ENCODE data around the gene LSM12.

DNA sequence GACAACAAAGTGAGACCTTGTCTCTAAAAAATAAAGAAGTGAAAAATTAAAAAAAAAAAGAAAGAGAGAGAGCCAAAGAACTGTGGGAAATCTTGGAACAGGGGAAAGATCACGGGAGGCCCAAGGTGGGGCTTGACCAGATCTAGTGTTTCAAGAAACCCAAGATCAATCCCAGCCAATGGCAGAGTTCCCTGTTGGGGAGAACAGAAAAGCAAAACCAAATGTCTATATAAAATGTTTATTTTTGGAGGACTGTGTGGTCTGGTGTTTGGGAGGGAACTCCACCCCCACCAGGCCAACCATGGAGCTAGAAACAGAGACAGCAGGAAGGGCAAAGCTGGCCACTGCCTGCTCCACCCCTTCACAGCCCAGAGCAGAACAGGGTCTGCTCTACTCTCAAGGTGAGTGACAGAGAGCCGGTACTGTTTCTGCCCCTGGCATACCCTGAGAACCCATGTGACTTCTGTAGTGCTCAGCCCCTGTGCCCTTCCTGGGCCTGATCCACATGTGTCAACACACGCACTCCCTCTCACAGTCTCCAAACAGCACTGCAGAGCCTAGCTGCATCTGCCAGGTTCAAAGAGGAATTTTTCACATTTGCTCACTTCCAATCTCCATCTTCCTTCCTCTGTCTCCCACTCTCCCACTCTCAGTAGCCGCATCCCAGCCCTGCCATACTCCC is 55.4 kb downstream of the LSM12 start:
- TF ChIP-seq RFX5 (IDR thresholded peaks at IDR 0.05; ENCODE audit: borderline replicate concordance, low read depth, low read length) (no peak), CREB1 (IDR thresholded peaks at IDR 0.05) (no peak), TAF1 (IDR thresholded peaks at IDR 0.05; ENCODE audit: low read depth, low read length) (no peak), EZH2 (IDR thresholded peaks at IDR 0.05; ENCODE audit: low read depth, low read length, severe bottlenecking) (no peak), CTCF (IDR thresholded peaks at IDR 0.05; ENCODE audit: control extremely low read depth in 1 of 3, insufficient read depth in 1 of 3, low read depth in 1 of 3, low read length in 3 of 3) (no peak), POLR2AphosphoS5 (IDR thresholded peaks at IDR 0.05; ENCODE audit: low read depth, low read length) (no peak), ATF3 (IDR thresholded peaks at IDR 0.05; ENCODE audit: insufficient read depth, low read depth, low read length) (no peak), ZNF274 (IDR thresholded peaks at IDR 0.05; ENCODE audit: borderline replicate concordance, extremely low read depth, low read length) (no peak), YY1 (IDR thresholded peaks at IDR 0.05; ENCODE audit: low read depth, low read length) (no peak), CHD2 (IDR thresholded peaks at IDR 0.05; ENCODE audit: low read length) (no peak), POLR2A (IDR thresholded peaks at IDR 0.05; ENCODE audit: control extremely low read depth in 1 of 2, low read depth in 2 of 2, low read length in 2 of 2) (no peak), EP300 (IDR thresholded peaks at IDR 0.05; ENCODE audit: borderline replicate concordance in 1 of 2, low read depth in 2 of 2, low read length in 2 of 2) (no peak)
- TF ChIP-seq, protein P1, sequence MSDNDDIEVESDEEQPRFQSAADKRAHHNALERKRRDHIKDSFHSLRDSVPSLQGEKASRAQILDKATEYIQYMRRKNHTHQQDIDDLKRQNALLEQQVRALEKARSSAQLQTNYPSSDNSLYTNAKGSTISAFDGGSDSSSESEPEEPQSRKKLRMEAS (IDR thresholded peaks at IDR 0.05) = no peak
- TF ChIP-seq, protein P2, sequence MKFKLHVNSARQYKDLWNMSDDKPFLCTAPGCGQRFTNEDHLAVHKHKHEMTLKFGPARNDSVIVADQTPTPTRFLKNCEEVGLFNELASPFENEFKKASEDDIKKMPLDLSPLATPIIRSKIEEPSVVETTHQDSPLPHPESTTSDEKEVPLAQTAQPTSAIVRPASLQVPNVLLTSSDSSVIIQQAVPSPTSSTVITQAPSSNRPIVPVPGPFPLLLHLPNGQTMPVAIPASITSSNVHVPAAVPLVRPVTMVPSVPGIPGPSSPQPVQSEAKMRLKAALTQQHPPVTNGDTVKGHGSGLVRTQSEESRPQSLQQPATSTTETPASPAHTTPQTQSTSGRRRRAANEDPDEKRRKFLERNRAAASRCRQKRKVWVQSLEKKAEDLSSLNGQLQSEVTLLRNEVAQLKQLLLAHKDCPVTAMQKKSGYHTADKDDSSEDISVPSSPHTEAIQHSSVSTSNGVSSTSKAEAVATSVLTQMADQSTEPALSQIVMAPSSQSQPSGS (IDR thresholded peaks at IDR 0.05; ENCODE audit: low read length) = no peak

Data from H1 (cell line).